DMS 273 (cell line): ENCODE results near the gene HERC4.
"Not testable (repeated sequence)": the region's sequence is repeated elsewhere in the genome, so short reads cannot be mapped to it uniquely, and the experiment has no call there.

ENCODE experiments used
- DNase-seq: peaks from one replicate; lab custom pipeline; 2025; ENCODE audit not compliant: unreplicated experiment; lab: John Stamatoyannopoulos, UW

HERC4 gene

GRCh38 chr10:67884313-67884841, 190.7 kb downstream of the HERC4 start, which contains the start of gene SIRT1:
Gene SIRT1 (plus strand): TSS chr10:67884656. CDS start chr10:67884722, 66 bp downstream.
- DNase-seq, result peak; percentile 96

GRCh38 chr10:67883710-67884312, 191.3 kb downstream of the HERC4 start:
- no peak for DNase-seq

GRCh38 chr10:67878133-67878532, 196.9 kb downstream of the HERC4 start:
- DNase-seq, result no peak

GRCh38 chr10:67877421-67877820, 197.7 kb downstream of the HERC4 start:
- not testable (repeated sequence) for DNase-seq

GRCh38 chr10:67875340-67876238, 199.5 kb downstream of the HERC4 start:
- DNase-seq, result no peak
